Ascending aorta (tissue), 2 donors: Measurements from ENCODE around the gene ARHGAP20. TPM values are rescaled to one million over a fixed set of nuclear protein-coding genes. Genes with fewer than 3 reads are reported as not detected.

Experiments used
- DNase-seq, 2 donors: peaks; one replicate each; pipeline ENCODE4 v3.0.0-alpha.2; 2019; ENCODE audit warnings: low spot score in 2 of 2
- H3K27ac ChIP-seq, 2 donors: fragments of 200-600 bp; sonication (generic); one replicate each; pipeline ENCODE4 v1.5.1; 2016 to 2017; ENCODE audit warnings: mild to moderate bottlenecking in 1 of 2
- H3K27me3 ChIP-seq: fragments of 200-600 bp; sonication (generic); one replicate; pipeline ENCODE4 v1.5.1; 2017
- H3K36me3 ChIP-seq, 2 donors: fragments of 200-600 bp; sonication (generic); one replicate each; pipeline ENCODE4 v1.5.1; 2016
- H3K4me1 ChIP-seq, 2 donors: fragments of 200-600 bp; sonication (generic); one replicate each; pipeline ENCODE4 v1.5.1; 2016 to 2017; ENCODE audit warnings: mild to moderate bottlenecking in 1 of 2
- H3K4me3 ChIP-seq, 2 donors: fragments of 200-600 bp; sonication (generic); one replicate each; pipeline ENCODE4 v1.5.1; 2016 to 2017; ENCODE audit warnings: mild to moderate bottlenecking in 1 of 2
- H3K9me3 ChIP-seq, 2 donors: fragments of 200-600 bp; sonication (generic); one replicate each; pipeline ENCODE4 v1.5.1; 2016
- intact Hi-C: fragments of 100-400 bp; cut with DNase I; formaldehyde crosslinking; loops from one replicate; pipeline ENCODE4 v1.15.1; 2023
- total RNA-seq: library from RNA; depleted of rRNA; stranded (reverse); fragments of >200 nt; gene quantifications from one replicate; pipeline ENCODE4 v1.1.0, GENCODE V29; 2016
- TF ChIP-seq, protein P1 (sequence below), 3 experiments: fragments of 200-600 bp in 2 of 3; fragments of 450-650 bp in 1 of 3; sonication (generic) in 2 of 3; IDR thresholded peaks; one replicate each; pipeline ENCODE4 v1.5.1; 2016 to 2019; ENCODE audit warnings: antibody characterized with exemption in 3 of 3, mild to moderate bottlenecking in 1 of 3, moderate library complexity in 1 of 3

The ARHGAP20 gene
- total RNA-seq, 1 donor from 2014 or later = 4.9 TPM

DNA sequence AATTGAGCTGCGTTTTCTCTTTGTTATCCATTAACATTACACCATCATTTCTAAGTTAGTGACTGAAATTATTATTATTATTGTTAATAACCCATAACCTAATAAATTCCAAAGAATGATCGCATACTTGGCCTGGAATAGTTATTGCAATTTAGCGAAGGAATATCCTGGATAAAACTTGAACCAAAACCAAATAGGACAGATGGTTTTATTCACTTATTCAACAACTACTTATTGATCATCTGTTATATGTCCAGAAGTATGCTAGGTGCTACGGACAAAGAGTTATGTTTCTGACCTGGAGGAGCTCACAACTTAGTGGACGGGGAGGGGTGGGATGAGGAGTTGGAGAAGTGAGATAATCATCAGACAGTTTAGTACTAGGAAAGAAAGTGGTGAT, 44.8 kb upstream of the ARHGAP20 start:
- TF ChIP-seq, protein P1, sequence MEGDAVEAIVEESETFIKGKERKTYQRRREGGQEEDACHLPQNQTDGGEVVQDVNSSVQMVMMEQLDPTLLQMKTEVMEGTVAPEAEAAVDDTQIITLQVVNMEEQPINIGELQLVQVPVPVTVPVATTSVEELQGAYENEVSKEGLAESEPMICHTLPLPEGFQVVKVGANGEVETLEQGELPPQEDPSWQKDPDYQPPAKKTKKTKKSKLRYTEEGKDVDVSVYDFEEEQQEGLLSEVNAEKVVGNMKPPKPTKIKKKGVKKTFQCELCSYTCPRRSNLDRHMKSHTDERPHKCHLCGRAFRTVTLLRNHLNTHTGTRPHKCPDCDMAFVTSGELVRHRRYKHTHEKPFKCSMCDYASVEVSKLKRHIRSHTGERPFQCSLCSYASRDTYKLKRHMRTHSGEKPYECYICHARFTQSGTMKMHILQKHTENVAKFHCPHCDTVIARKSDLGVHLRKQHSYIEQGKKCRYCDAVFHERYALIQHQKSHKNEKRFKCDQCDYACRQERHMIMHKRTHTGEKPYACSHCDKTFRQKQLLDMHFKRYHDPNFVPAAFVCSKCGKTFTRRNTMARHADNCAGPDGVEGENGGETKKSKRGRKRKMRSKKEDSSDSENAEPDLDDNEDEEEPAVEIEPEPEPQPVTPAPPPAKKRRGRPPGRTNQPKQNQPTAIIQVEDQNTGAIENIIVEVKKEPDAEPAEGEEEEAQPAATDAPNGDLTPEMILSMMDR (IDR thresholded peaks at IDR 0.05) = no peak
- Histone ChIP-seq H3K9me3 (peaks cover 4 to 11% of the 10 kb centered on the region in 2 donors), H3K27me3 (no peaks in the 10 kb centered on the region), H3K4me1 (no peaks in the 10 kb centered on the region), H3K36me3 (no peaks in the 10 kb centered on the region), H3K27ac (no peak overlapping the region), H3K4me3 (no peak overlapping the region)
- no peak for DNase-seq
- intact Hi-C loops = no loop called here

DNA sequence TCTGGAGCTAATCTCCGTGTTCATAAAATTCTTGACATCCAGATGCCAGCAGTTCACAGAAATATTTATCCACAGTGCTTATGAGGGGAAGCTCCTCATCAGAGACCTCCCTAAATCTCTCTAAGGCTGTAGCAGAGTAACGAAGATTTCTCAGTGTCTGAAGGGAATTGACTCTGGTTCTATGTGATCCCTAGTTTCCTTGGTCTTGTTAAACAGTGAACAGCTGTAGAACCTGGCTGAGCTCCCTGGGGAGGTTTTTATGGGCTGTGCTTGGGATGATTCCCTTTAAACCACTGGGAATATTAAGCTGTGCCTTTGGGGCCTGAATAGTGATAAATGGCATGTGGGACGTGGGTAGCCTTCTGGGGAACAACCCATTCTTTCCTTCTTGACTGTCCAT, 43.7 kb upstream of the ARHGAP20 start:
- Histone ChIP-seq H3K36me3 (no peaks in the 10 kb centered on the region), H3K4me1 (no peaks in the 10 kb centered on the region), H3K27me3 (no peaks in the 10 kb centered on the region), H3K9me3 (peaks cover 4 to 11% of the 10 kb centered on the region in 2 donors), H3K4me3 (no peak overlapping the region), H3K27ac (no peak overlapping the region)
- TF ChIP-seq, protein P1 (IDR thresholded peaks at IDR 0.05) = no peak
- intact Hi-C loops = no loop called here
- no peak for DNase-seq

DNA sequence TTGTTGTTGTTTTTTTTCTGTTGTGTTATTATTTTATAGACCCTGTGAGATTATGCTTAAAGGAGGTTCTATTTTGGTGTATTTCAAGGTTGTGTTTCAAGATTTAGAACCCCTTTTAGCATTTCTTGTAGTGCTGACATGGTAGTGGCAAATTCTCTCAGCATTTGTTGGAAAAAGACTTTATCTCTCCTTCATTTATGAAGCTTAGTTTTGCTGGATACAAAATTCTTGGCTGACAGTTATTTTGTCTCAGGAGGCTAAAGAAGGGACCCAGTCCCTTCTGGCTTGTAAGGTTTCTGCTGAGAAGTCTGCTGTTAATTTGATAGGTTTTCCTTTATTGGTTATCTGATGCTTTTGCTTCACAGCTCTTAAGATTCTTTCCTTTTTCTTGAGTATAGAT, 40.7 kb upstream of the ARHGAP20 start:
- Histone ChIP-seq H3K4me3 (no peak overlapping the region), H3K27me3 (no peaks in the 10 kb centered on the region), H3K27ac (no peak overlapping the region), H3K9me3 (peaks cover 4 to 11% of the 10 kb centered on the region in 2 donors), H3K36me3 (no peaks in the 10 kb centered on the region), H3K4me1 (no peaks in the 10 kb centered on the region)
- intact Hi-C loops = no loop called here
- no peak for DNase-seq
- TF ChIP-seq, protein P1 (IDR thresholded peaks at IDR 0.05) = no peak

DNA sequence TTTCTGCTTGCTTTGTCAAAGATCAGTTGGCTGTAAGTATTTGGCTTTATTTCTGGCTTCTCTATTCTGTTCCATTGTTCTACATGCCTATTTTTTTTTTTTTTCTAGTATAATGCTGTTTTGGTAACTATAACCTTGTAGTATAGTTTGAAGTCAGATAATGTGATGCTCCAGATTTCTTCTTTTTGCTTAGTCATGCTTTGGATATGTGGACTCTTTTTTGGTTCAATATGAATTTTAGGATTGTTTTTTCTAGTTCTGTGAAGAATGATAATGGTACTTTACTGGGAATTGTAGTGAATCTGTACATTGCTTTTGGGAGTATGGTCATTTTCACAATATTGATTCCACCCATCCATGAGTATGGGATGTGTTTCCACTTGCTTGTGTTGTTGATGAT, 37.9 kb upstream of the ARHGAP20 start:
- Histone ChIP-seq H3K36me3 (no peaks in the 10 kb centered on the region), H3K27me3 (no peaks in the 10 kb centered on the region), H3K4me3 (no peak overlapping the region), H3K27ac (no peak overlapping the region), H3K4me1 (no peaks in the 10 kb centered on the region), H3K9me3 (peaks cover 4 to 11% of the 10 kb centered on the region in 2 donors)
- intact Hi-C loops = no loop called here
- DNase-seq = no peak
- TF ChIP-seq, protein P1 (IDR thresholded peaks at IDR 0.05) = no peak

DNA sequence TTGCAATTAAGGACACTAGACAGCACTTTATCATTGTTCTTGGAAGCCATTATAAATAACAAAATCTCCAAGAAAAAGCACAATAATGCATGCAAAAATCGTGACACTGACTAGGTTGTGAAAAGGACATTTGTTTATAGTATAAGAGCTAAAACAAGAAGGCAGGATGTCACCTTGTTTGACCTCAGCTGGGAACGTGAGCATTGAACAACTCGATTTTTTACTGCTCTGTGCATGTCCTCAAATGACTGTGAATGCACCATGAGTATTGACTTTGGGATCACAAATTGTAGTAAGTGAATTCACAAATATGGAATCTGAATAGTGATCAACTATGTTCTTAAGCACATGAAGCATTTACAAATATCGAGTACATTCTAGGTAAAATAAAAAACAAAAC, 35.3 kb upstream of the ARHGAP20 start:
- H3K4me1 ChIP-seq = no peaks in the 10 kb centered on the region
- TF ChIP-seq, protein P1 (IDR thresholded peaks at IDR 0.05) = no peak
- no peak overlapping the region for H3K4me3 ChIP-seq
- intact Hi-C loops = no loop called here
- H3K36me3 ChIP-seq = no peaks in the 10 kb centered on the region
- H3K27ac ChIP-seq = no peak overlapping the region
- no peak for DNase-seq
- H3K27me3 ChIP-seq = no peaks in the 10 kb centered on the region
- H3K9me3 ChIP-seq = peaks cover 0 to 4% of the 10 kb centered on the region in 2 donors

DNA sequence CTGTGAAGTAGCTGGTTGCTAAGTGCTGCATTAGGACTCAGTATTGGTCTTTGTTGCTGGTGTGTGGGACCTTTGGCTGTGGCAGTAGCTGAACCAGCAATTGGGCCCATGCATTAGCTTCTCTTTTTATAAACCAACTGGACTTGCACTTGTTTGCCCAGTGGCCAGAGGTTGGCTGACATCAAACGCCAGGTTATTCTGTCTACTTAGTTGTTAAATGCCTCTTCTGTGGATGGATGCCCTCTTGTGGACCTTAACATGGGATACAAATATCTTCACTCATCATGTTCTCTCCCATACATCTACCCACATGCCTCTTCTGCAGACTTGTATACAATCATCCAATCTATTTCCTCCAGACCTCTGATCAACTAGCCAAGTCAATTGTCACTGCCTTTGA, 26.4 kb upstream of the ARHGAP20 start:
- Histone ChIP-seq H3K36me3 (no peaks in the 10 kb centered on the region), H3K27ac (no peak overlapping the region), H3K9me3 (no peaks in the 10 kb centered on the region), H3K4me3 (no peak overlapping the region), H3K4me1 (no peaks in the 10 kb centered on the region), H3K27me3 (no peaks in the 10 kb centered on the region)
- no peak for DNase-seq
- intact Hi-C loops = no loop called here
- TF ChIP-seq, protein P1 (IDR thresholded peaks at IDR 0.05) = no peak
